Tibial nerve (tissue), 4 donors: ENCODE results near the gene SP140L. TPM values are rescaled to one million over a fixed set of nuclear protein-coding genes. Genes with fewer than 3 reads are reported as not detected.

Experiments used
- DNase-seq, 2 donors: peaks; one replicate each; pipeline ENCODE4 v3.0.0-alpha.2; 2019; ENCODE audit warnings: low spot score in 2 of 2
- H3K27ac ChIP-seq, 4 donors: fragments of 200-600 bp; sonication (generic) in 3 of 4; one replicate each; pipeline ENCODE4 v1.5.1; 2017 to 2019; ENCODE audit warnings: mild to moderate bottlenecking in 1 of 4
- H3K27me3 ChIP-seq, 2 donors: fragments of 200-600 bp; sonication (generic) in 1 of 2; one replicate each; pipeline versions ENCODE4 v1.5.1 to v1.6.0; 2017 to 2019
- H3K36me3 ChIP-seq, 3 donors: fragments of 200-600 bp; sonication (generic); one replicate each; pipeline ENCODE4 v1.5.1; 2018 to 2019
- H3K4me1 ChIP-seq, 4 donors: fragments of 200-600 bp; sonication (generic) in 3 of 4; one replicate each; pipeline ENCODE4 v1.5.1; 2017 to 2019
- H3K4me3 ChIP-seq, 4 donors: fragments of 200-600 bp; sonication (generic) in 3 of 4; one replicate each; pipeline ENCODE4 v1.5.1; 2017 to 2019; ENCODE audit warnings: mild to moderate bottlenecking in 1 of 4, moderate library complexity in 1 of 4
- H3K9me3 ChIP-seq, 4 donors: fragments of 200-600 bp; sonication (generic) in 3 of 4; one replicate each; pipeline ENCODE4 v1.5.1; 2017 to 2019
- CTCF ChIP-seq, 5 experiments: fragments of 200-600 bp in 3 of 5; fragments of 450-650 bp in 2 of 5; sonication (generic) in 3 of 5; IDR thresholded peaks; one replicate each; pipeline ENCODE4 v1.5.1; 2016 to 2019; ENCODE audit warnings: antibody characterized with exemption in 5 of 5, mild to moderate bottlenecking in 3 of 5, moderate library complexity in 2 of 5
- EP300 ChIP-seq, 2 donors: sonication (generic); formaldehyde crosslinking; IDR thresholded peaks; one replicate each; pipeline ENCODE4 v1.6.1; 2017; ENCODE audit warnings: antibody characterized with exemption in 2 of 2, mild to moderate bottlenecking in 1 of 2
- POLR2A ChIP-seq, 2 donors: fragments of 450-650 bp; IDR thresholded peaks; one replicate each; pipeline ENCODE4 v1.6.1; 2017; ENCODE audit warnings: antibody characterized with exemption in 2 of 2, mild to moderate bottlenecking in 2 of 2, moderate library complexity in 2 of 2
- WGBS, 2 donors: methylation state at CpG; one replicate each; pipeline ENCODE4 v1.1.5; 2018; 5-methylcytosine and 5-hydroxymethylcytosine counted together
- total RNA-seq, 4 donors: library from RNA; depleted of rRNA; stranded (reverse); fragments of >200 nt; gene quantifications; one replicate each; pipeline ENCODE4 v1.1.0, GENCODE V29; 2016

Gene SP140L
- total RNA-seq, 4 donors from 2014 or later, result 10.7 to 24.3 (median 12.9) TPM

GRCh38 chr2:230443541-230443940, 116.5 kb downstream of the SP140L start:
- Histone ChIP-seq H3K9me3 (no peaks in the 10 kb centered on the region), H3K27me3 (no peaks in the 10 kb centered on the region), H3K4me3 (no peak overlapping the region), H3K4me1 (peaks cover 0 to 44% (median 15%) of the 10 kb centered on the region in 4 donors), H3K36me3 (peaks cover 0 to 60% (median 13%) of the 10 kb centered on the region in 3 donors), H3K27ac (no peak overlapping the region)
- TF ChIP-seq POLR2A (IDR thresholded peaks at IDR 0.05) (no peak), CTCF (IDR thresholded peaks at IDR 0.05) (no peak), EP300 (IDR thresholded peaks at IDR 0.05) (no peak)
- WGBS, 2 donors, result 83 to 93% methylated on average over 2 of the region's 2 CpGs
- DNase-seq, result no peak

- Histone ChIP-seq H3K9me3 (no peaks in the 10 kb centered on the region), H3K4me1 (peaks cover 0 to 36% (median 16%) of the 10 kb centered on the region in 4 donors), H3K4me3 (no peak overlapping the region), H3K36me3 (peaks cover 0 to 73% (median 20%) of the 10 kb centered on the region in 3 donors), H3K27ac (no peak overlapping the region), H3K27me3 (no peaks in the 10 kb centered on the region)
- no peak for TF ChIP-seq EP300 (IDR thresholded peaks at IDR 0.05)
- 61 to 65% methylated on average over 2 of the region's 2 CpGs for WGBS, 2 donors
- DNase-seq, result no peak
Measured at GRCh38 chr2:230444832-230445231, 117.8 kb downstream of the SP140L start.

DNA sequence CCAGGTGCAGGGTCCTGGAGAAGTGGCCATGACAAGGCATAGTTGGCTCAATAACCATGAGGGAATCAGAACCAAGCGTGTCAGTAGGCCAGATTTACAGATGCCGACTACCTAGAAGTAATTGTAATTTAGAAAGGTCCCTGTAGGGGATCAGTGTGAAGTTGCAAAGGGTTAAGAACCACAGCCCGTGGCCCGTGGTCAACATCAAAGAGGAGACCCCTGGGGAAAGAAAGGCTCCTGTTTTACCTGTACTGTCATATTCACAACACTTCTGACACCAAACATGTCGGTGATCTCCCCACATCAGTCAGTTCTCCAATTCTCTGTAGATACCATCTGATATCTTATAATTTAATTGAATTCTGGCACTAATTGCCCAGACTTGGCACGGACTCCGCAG, 120.0 kb downstream of the SP140L start:
- Histone ChIP-seq H3K4me1 (peaks cover 0 to 17% (median 8%) of the 10 kb centered on the region in 4 donors), H3K4me3 (no peak overlapping the region), H3K9me3 (no peaks in the 10 kb centered on the region), H3K27ac (peak overlapping the region in 1 of 4 donors; percentile 71), H3K27me3 (no peaks in the 10 kb centered on the region), H3K36me3 (peaks cover 0 to 95% (median 24%) of the 10 kb centered on the region in 3 donors)
- TF ChIP-seq CTCF (IDR thresholded peaks at IDR 0.05) (no peak), EP300 (IDR thresholded peaks at IDR 0.05) (no peak), POLR2A (IDR thresholded peaks at IDR 0.05) (no peak)
- DNase-seq, result no peak
- WGBS, 2 donors, result 85 to 90% methylated on average over 7 of the region's 7 CpGs

GRCh38 chr2:230447455-230448451, 120.8 kb downstream of the SP140L start:
- peak overlapping the region in 3 of 4 donors; percentile 13 to 71 (median 15) for H3K27ac ChIP-seq
- TF ChIP-seq EP300 (IDR thresholded peaks at IDR 0.05) (no peak), POLR2A (IDR thresholded peaks at IDR 0.05) (no peak), CTCF (IDR thresholded peaks at IDR 0.05) (no peak)
- no peaks in the 10 kb centered on the region for H3K27me3 ChIP-seq
- WGBS, 2 donors, result 83 to 89% methylated on average over 8 of the region's 8 CpGs
- peaks cover 0 to 12% (median 4%) of the 10 kb centered on the region in 4 donors for H3K4me1 ChIP-seq
- no peak overlapping the region for H3K4me3 ChIP-seq
- no peak for DNase-seq
- H3K9me3 ChIP-seq, result no peaks in the 10 kb centered on the region
- peaks cover 0 to 99% (median 26%) of the 10 kb centered on the region in 3 donors for H3K36me3 ChIP-seq

- TF ChIP-seq CTCF (IDR thresholded peaks at IDR 0.05) (no peak), EP300 (IDR thresholded peaks at IDR 0.05) (no peak), POLR2A (IDR thresholded peaks at IDR 0.05) (no peak)
- Histone ChIP-seq H3K4me3 (no peak overlapping the region), H3K4me1 (peaks cover 0 to 12% (median 0%) of the 10 kb centered on the region in 4 donors), H3K36me3 (peaks cover 0 to 95% (median 26%) of the 10 kb centered on the region in 3 donors), H3K27me3 (no peaks in the 10 kb centered on the region), H3K9me3 (no peaks in the 10 kb centered on the region), H3K27ac (no peak overlapping the region)
- WGBS, 2 donors, result 92 to 93% methylated on average over 6 of the region's 6 CpGs
- DNase-seq, result no peak
Measured at GRCh38 chr2:230449901-230450467, 123.0 kb downstream of the SP140L start.
